IMR-90 (cell line): ENCODE measurements around the gene FAM78A. TPM values are rescaled to one million over a fixed set of nuclear protein-coding genes. Genes with fewer than 3 reads are reported as not detected.

Source experiments
- ATAC-seq: fragments of 200-7000 bp; cut with Tn5 transposase; 2 replicates; pipeline ENCODE4 v1.9.1; 2020; ENCODE audit warnings: low read depth, mild to moderate bottlenecking, moderate library complexity
- BruUV-seq: library from RNA; stranded (reverse); fragments of 400-500 nt; replicated peaks from 2 replicates; lab custom pipeline; 2021; lab: Mats Ljungman, UMichigan
- CTCF ChIA-PET: fragments of 300-600 bp; formaldehyde crosslinking; extraction: SDS; loops from one replicate; lab custom pipeline; 2021; ENCODE audit warnings: antibody characterized with exemption; lab: Yijun Ruan, JAX
- POLR2A ChIA-PET: fragments of 300-600 bp; sonication (Branson Sonifier 250); formaldehyde crosslinking; loops from one replicate; lab custom pipeline; 2022; ENCODE audit warnings: antibody characterized with exemption; ENCODE audit not compliant: unreplicated experiment; lab: Charles Lee
- DNase-seq: peaks from one replicate; pipeline ENCODE4 v3.0.0; 2013
- H2AFZ ChIP-seq: replicated peaks from 2 replicates; pipeline ENCODE3; 2013; ENCODE audit warnings: low read length, mild to moderate bottlenecking; ENCODE audit not compliant: poor library complexity
- H2AK5ac ChIP-seq: 2 replicates; pipeline ENCODE4 v1.6.1; 2013; ENCODE audit warnings: low read depth, low read length, inconsistent platforms
- H2AK9ac ChIP-seq: replicated peaks from 2 replicates; pipeline ENCODE3; 2013; ENCODE audit warnings: mild to moderate bottlenecking, low read depth, low read length, moderate library complexity; ENCODE audit not compliant: poor library complexity
- H2BK120ac ChIP-seq: 2 replicates; pipeline ENCODE4 v1.6.1; 2013; ENCODE audit warnings: low read depth, low read length, inconsistent platforms
- H2BK15ac ChIP-seq: 3 replicates; pipeline ENCODE4 v1.6.1; 2013; ENCODE audit warnings: low read depth, low read length, inconsistent platforms
- H2BK20ac ChIP-seq: 2 replicates; pipeline ENCODE4 v1.6.1; 2013; ENCODE audit warnings: low read depth, mild to moderate bottlenecking, inconsistent platforms, low read length, moderate library complexity
- H2BK5ac ChIP-seq: 2 replicates; pipeline ENCODE4 v1.6.1; 2013; ENCODE audit warnings: mild to moderate bottlenecking, low read depth, low read length, inconsistent platforms; ENCODE audit not compliant: poor library complexity, severe bottlenecking
- H3K14ac ChIP-seq: replicated peaks from 2 replicates; pipeline ENCODE4 v1.6.1; 2013; ENCODE audit warnings: low read depth, low read length, inconsistent platforms
- H3K18ac ChIP-seq: 2 replicates; pipeline ENCODE4 v1.6.1; 2013; ENCODE audit warnings: low read depth, low read length, control low read depth
- H3K23ac ChIP-seq: 2 replicates; pipeline ENCODE4 v1.6.1; 2013; ENCODE audit warnings: low read depth, low read length, inconsistent platforms
- H3K27ac ChIP-seq: 2 replicates; pipeline ENCODE4 v1.5.1; 2013; ENCODE audit warnings: mild to moderate bottlenecking, control low read depth, low read length; ENCODE audit not compliant: insufficient read depth
- H3K27me3 ChIP-seq: 2 replicates; pipeline ENCODE4 v1.6.1; 2013; ENCODE audit warnings: low read length; ENCODE audit not compliant: control insufficient read depth, insufficient read depth
- H3K36me3 ChIP-seq: 2 replicates; pipeline ENCODE4 v1.6.1; 2013; ENCODE audit warnings: low read length, mixed read lengths; ENCODE audit not compliant: control insufficient read depth, insufficient read depth
- H3K4ac ChIP-seq: 2 replicates; pipeline ENCODE4 v1.6.1; 2013; ENCODE audit warnings: low read depth, low read length, inconsistent platforms
- H3K4me1 ChIP-seq: 2 replicates; pipeline ENCODE4 v1.6.1; 2013; ENCODE audit warnings: low read length, mixed read lengths; ENCODE audit not compliant: control insufficient read depth, insufficient read depth
- H3K4me2 ChIP-seq: 2 replicates; pipeline ENCODE4 v1.6.1; 2013; ENCODE audit warnings: low read depth, mild to moderate bottlenecking, control low read depth, low read length, moderate library complexity
- H3K4me3 ChIP-seq: 2 replicates; pipeline ENCODE4 v1.5.1; 2013; ENCODE audit warnings: low read depth, mild to moderate bottlenecking, control low read depth, low read length, moderate library complexity; ENCODE audit not compliant: insufficient read depth
- H3K56ac ChIP-seq: 2 replicates; pipeline ENCODE4 v1.6.1; 2013; ENCODE audit warnings: low read length, inconsistent platforms; ENCODE audit not compliant: insufficient read depth; ENCODE audit errors: extremely low read depth
- H3K79me1 ChIP-seq, 2 experiments: 2 replicates each; pipeline ENCODE4 v1.6.1; 2013; ENCODE audit warnings: low read length in 2 of 2, inconsistent platforms in 1 of 2, low read depth in 1 of 2
- H3K9ac ChIP-seq: 2 replicates; pipeline ENCODE4 v1.6.1; 2013; ENCODE audit warnings: low read depth, low read length, control low read depth
- H3K9me1 ChIP-seq: 2 replicates; pipeline ENCODE4 v1.6.1; 2013; ENCODE audit warnings: low read length, inconsistent platforms; ENCODE audit not compliant: insufficient read depth
- H3K9me3 ChIP-seq: 2 replicates; pipeline ENCODE4 v1.6.1; 2013; ENCODE audit warnings: low read length; ENCODE audit not compliant: control insufficient read depth, insufficient read depth
- H4K20me1 ChIP-seq: 2 replicates; pipeline ENCODE4 v1.6.1; 2013; ENCODE audit warnings: low read length, inconsistent platforms; ENCODE audit not compliant: insufficient read depth
- H4K5ac ChIP-seq: 2 replicates; pipeline ENCODE4 v1.6.1; 2013; ENCODE audit warnings: mild to moderate bottlenecking, low read depth, low read length, control low read depth
- H4K8ac ChIP-seq, 2 experiments: 2 replicates each; pipeline ENCODE4 v1.6.1; 2013; ENCODE audit warnings: low read depth in 2 of 2, low read length in 2 of 2, control low read depth in 1 of 2, inconsistent platforms in 1 of 2
- H4K91ac ChIP-seq: 2 replicates; pipeline ENCODE4 v1.6.1; 2013; ENCODE audit warnings: low read depth, low read length, inconsistent platforms; ENCODE audit not compliant: insufficient read depth
- BHLHE40 ChIP-seq: fragments of 150-350 bp; IDR thresholded peaks from 2 replicates; pipeline ENCODE4 v1.6.1; 2016; ENCODE audit warnings: mild to moderate bottlenecking, low read depth, low read length
- MAFK ChIP-seq: IDR thresholded peaks from 2 replicates; pipeline ENCODE4 v1.6.1; 2012; ENCODE audit warnings: low read depth, low read length, improper control_type of control experiment
- MAZ ChIP-seq: IDR thresholded peaks from 2 replicates; pipeline ENCODE4 v1.6.1; 2012; ENCODE audit warnings: low read depth, mild to moderate bottlenecking, low read length, improper control_type of control experiment, moderate library complexity, borderline replicate concordance
- MXI1 ChIP-seq: IDR thresholded peaks from 2 replicates; pipeline ENCODE4 v1.6.1; 2012; ENCODE audit warnings: low read depth, mild to moderate bottlenecking, low read length, moderate library complexity, borderline replicate concordance
- NFE2L2 ChIP-seq: fragments of 150-350 bp; IDR thresholded peaks from 2 replicates; pipeline ENCODE4 v1.6.1; 2016; ENCODE audit warnings: low read depth, mild to moderate bottlenecking, low read length
- RAD21 ChIP-seq: IDR thresholded peaks from 2 replicates; pipeline ENCODE4 v1.6.1; 2012; ENCODE audit warnings: low read length, improper control_type of control experiment
- RCOR1 ChIP-seq: IDR thresholded peaks from 2 replicates; pipeline ENCODE4 v1.6.1; 2012; ENCODE audit warnings: mild to moderate bottlenecking, low read length, improper control_type of control experiment; ENCODE audit not compliant: insufficient replicate concordance
- SMC3 ChIP-seq: fragments of 150-350 bp; IDR thresholded peaks from 2 replicates; pipeline ENCODE4 v1.6.1; 2016; ENCODE audit warnings: low read depth, mild to moderate bottlenecking, antibody characterized with exemption, low read length, moderate library complexity
- WGBS, 2 experiments: methylation state at CpG; one replicate each; pipeline versions ENCODE4 v1.1.5 to v1.1.7; 2013; ENCODE audit warnings: missing lambda C conversion rate in 2 of 2; ENCODE audit not compliant: insufficient read length in 1 of 2; ENCODE audit errors: extremely low coverage in 2 of 2; 5-methylcytosine and 5-hydroxymethylcytosine counted together
- dilution Hi-C: fragments of 300-500 bp; cut with HindIII; formaldehyde crosslinking; loops from one replicate; pipeline ENCODE4 v1.14.3; 2018; ENCODE audit warnings: low sequenced_read_pairs; ENCODE audit not compliant: unreplicated experiment
- in situ Hi-C: fragments of 300-500 bp; cut with MboI; formaldehyde crosslinking; loops from 3 replicates; pipeline ENCODE4 v1.14.3; 2019; ENCODE audit warnings: low sequenced_read_pairs, inconsistent platforms, mixed read lengths
- intact Hi-C: fragments of 100-400 bp; cut with micrococcal nuclease; formaldehyde crosslinking; loops from 2 replicates; pipeline ENCODE4 v1.10.0; 2022
- polyA plus RNA-seq, 3 experiments: library from polyadenylated mRNA; depleted of rRNA; stranded (reverse); fragments of >200 nt; gene quantifications; 2 replicates each; pipeline ENCODE4 v1.2.3, GENCODE V29; 2012; ENCODE audit warnings: low replicate concordance in 1 of 3
- total RNA-seq: library from RNA; depleted of rRNA; stranded (reverse); fragments of >200 nt; gene quantifications from 2 replicates; pipeline ENCODE4 v1.2.3, GENCODE V29; 2012
- TF ChIP-seq, protein P1 (sequence below): fragments of 150-350 bp; IDR thresholded peaks from 2 replicates; pipeline ENCODE4 v1.6.1; 2017; ENCODE audit warnings: mild to moderate bottlenecking, antibody characterized with exemption, low read length, low read depth
- TF ChIP-seq, protein P2 (sequence below): fragments of 150-350 bp; IDR thresholded peaks from 2 replicates; pipeline ENCODE4 v1.6.1; 2016; ENCODE audit warnings: low read depth, mild to moderate bottlenecking, low read length, moderate library complexity, borderline replicate concordance
- TF ChIP-seq, protein P3 (sequence below): conservative IDR thresholded peaks from 2 replicates; pipeline ENCODE4 v1.5.1; 2012; ENCODE audit warnings: mild to moderate bottlenecking, low read depth, low read length, improper control_type of control experiment

Gene FAM78A
- total and polyA plus RNA-seq, 2 of the 4 experiments (the other 2 are of a cell fraction): 0.18 to 0.27 TPM

DNA sequence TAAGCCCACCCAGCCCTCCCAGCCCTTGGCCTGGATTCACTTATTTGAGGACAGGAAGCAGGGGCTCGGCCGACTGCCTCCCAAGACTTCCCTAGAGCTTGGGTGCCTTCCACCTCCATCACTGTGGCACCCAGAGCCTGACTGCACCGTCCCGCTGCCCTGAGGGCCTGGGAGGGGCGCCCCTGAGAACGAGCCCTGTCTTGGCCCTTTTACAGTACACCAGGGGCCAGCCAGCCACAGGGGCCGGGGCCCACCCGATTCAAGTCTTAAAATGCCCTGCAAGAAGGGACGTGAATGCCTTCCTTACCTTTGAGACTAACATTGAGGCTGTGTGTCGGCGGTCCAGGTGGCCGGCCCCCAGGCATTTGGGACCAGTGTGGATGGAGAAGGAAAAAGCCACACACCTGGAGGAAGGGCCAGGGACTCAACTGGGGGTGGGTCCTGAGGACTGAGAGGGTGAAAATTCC is 16.8 kb downstream of the FAM78A start:
- Histone ChIP-seq H2AK5ac (no peak overlapping the region), H3K56ac (no peak overlapping the region), H2BK5ac (no peak overlapping the region), H4K91ac (no peak overlapping the region), H3K4ac (no peak overlapping the region), H2AFZ (no peak overlapping the region), H3K9ac (no peak overlapping the region), H3K4me1 (peaks cover 10% of the 10 kb centered on the region), H3K14ac (no peak overlapping the region), H3K9me1 (peaks cover 6% of the 10 kb centered on the region; the same call in 1 of the 2 replicates), H3K9me3 (no peaks in the 10 kb centered on the region), H3K4me3 (no peak overlapping the region), H3K36me3 (no peaks in the 10 kb centered on the region), H2BK20ac (no peak overlapping the region), H3K4me2 (no peak overlapping the region), H3K23ac (no peak overlapping the region), H2BK120ac (no peak overlapping the region), H3K79me1 (0 out of 4 replicates have a peak, but pooled peaks cover 0 to 2% of the 10 kb centered on the region in 2 experiments), H3K27me3 (peaks cover 3% of the 10 kb centered on the region; the same call in 1 of the 2 replicates), H4K8ac (no peak overlapping the region), H2BK15ac (no peak overlapping the region), H4K5ac (no peak overlapping the region), H3K27ac (no peak overlapping the region), H3K18ac (no peak overlapping the region), H2AK9ac (no peak overlapping the region), H4K20me1 (no peaks in the 10 kb centered on the region)
- in situ Hi-C loops: no loop called here
- no CpG with 5 or more reads among the region's 12 CpGs for WGBS, 2 experiments
- dilution Hi-C loops: no loop called here
- no peak for DNase-seq
- BruUV-seq: no TSS peak
- no peak for ATAC-seq
- ChIA-PET CTCF (no interaction called here), POLR2A (no interaction called here)
- intact Hi-C loops: no loop called here
- TF ChIP-seq NFE2L2 (no peak), MAFK (no peak), RCOR1 (no peak), RAD21 (no peak), MAZ (no peak), SMC3 (no peak), MXI1 (no peak), BHLHE40 (no peak)
- TF ChIP-seq, protein P1, sequence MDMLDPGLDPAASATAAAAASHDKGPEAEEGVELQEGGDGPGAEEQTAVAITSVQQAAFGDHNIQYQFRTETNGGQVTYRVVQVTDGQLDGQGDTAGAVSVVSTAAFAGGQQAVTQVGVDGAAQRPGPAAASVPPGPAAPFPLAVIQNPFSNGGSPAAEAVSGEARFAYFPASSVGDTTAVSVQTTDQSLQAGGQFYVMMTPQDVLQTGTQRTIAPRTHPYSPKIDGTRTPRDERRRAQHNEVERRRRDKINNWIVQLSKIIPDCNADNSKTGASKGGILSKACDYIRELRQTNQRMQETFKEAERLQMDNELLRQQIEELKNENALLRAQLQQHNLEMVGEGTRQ: no peak
- TF ChIP-seq, protein P2, sequence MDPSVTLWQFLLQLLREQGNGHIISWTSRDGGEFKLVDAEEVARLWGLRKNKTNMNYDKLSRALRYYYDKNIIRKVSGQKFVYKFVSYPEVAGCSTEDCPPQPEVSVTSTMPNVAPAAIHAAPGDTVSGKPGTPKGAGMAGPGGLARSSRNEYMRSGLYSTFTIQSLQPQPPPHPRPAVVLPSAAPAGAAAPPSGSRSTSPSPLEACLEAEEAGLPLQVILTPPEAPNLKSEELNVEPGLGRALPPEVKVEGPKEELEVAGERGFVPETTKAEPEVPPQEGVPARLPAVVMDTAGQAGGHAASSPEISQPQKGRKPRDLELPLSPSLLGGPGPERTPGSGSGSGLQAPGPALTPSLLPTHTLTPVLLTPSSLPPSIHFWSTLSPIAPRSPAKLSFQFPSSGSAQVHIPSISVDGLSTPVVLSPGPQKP: no peak
- TF ChIP-seq, protein P3, sequence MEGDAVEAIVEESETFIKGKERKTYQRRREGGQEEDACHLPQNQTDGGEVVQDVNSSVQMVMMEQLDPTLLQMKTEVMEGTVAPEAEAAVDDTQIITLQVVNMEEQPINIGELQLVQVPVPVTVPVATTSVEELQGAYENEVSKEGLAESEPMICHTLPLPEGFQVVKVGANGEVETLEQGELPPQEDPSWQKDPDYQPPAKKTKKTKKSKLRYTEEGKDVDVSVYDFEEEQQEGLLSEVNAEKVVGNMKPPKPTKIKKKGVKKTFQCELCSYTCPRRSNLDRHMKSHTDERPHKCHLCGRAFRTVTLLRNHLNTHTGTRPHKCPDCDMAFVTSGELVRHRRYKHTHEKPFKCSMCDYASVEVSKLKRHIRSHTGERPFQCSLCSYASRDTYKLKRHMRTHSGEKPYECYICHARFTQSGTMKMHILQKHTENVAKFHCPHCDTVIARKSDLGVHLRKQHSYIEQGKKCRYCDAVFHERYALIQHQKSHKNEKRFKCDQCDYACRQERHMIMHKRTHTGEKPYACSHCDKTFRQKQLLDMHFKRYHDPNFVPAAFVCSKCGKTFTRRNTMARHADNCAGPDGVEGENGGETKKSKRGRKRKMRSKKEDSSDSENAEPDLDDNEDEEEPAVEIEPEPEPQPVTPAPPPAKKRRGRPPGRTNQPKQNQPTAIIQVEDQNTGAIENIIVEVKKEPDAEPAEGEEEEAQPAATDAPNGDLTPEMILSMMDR: no peak
